Stimulated activated CD4-positive, alpha-beta T cell treated with anti-CD3 and anti-CD28 coated beads, Interleukin-15, amount 100 ng/mL, for 48 hours (primary cell): Measurements from ENCODE around the gene NME9.

ENCODE experiments used
- DNase-seq, 2 donors: peaks; one replicate each; pipeline ENCODE4 v3.0.0-alpha.2; 2020; ENCODE audit warnings: low read depth in 2 of 2

The NME9 gene

GRCh38 chr3:138362538-138362937 is 32.9 kb upstream of the NME9 start:
- DNase-seq, result no peak

GRCh38 chr3:138361561-138361971 is 31.9 kb upstream of the NME9 start:
- no peak for DNase-seq

GRCh38 chr3:138360869-138361525 is 31.3 kb upstream of the NME9 start:
- DNase-seq, result no peak

DNA sequence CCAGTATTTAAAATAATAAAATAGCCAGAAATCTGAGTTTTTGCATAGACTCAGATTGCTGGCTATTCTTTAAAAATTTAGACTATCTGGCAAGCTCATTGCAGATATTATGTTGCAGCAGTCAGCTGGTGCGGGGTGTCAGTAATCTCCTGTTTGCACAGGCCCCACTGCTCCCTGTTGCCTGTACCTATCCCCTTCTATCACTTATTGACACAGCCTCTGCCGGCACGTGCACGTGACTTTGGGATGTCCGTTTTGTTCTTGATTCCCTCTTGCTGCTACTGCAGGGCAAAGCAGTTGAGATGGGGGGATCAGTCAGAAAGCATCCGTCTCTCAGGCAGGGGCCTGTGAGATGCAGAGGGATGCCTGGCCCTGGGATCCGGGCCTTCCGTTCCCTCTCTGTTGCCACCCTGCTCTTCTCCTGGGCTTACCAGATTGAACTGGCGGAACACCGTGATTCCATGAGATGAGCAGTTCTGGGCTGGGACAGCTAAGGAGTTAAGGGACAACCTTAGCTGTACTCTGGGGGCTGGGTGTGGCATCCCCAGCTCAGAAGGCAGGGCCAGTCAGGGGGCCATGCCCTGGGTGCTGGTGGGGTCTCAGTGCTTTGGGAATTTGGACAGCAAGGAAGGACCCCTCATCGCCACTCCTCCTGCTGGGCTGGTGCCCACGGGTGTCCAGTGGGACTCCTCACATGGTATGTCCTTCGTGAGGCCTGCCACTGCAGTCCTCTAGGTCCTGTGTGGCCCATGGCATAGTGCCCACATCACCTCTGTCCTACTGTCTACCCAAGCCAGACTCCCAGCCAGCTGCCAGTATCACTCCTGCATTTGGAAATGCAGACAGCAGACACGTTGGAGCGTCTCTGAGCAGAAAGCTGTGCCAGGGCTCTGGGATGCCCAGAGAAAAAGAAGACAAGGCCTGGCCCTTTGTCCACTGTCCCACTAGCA is 30.5 kb upstream of the NME9 start:
- DNase-seq, result no peak

DNA sequence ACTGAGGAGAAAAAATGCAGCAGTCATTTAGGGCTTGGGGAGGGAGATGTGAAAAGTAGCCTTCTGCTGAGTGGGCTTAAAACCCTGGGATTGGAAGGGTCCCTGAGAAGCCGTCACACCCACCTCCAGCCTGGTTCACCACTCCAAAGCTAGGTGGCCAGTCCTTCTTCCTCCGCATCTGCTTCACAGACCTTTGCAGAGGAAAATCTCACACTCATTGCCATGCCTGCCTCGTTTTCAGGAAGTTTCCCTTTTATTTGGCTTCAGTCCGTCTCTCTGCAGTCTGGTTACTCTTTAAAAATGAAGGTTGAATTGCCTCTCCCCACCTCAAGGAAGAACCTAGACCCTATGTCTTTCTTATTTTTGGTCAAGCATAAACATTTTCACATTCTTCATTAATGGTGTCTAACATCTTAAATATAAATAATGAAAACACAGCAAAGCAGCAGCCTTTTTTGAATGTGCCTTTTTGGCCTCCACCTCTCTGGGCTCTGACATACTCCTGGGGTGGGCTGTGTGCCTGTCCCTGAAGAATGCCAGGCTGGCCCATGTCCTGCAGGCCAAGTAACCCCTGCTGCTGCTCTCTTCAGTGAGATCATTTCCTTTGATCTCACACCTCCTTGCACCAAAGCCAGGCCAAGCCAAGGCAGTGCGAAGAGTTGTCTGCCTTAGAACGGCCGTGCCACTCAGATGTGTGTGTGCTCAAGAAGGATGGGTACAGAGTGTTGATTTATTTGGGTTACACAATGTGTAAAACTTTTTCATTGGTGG is 29.7 kb upstream of the NME9 start:
- no peak for DNase-seq

- DNase-seq, result no peak
Measured at GRCh38 chr3:138356730-138357405, 27.2 kb upstream of the NME9 start.

DNA sequence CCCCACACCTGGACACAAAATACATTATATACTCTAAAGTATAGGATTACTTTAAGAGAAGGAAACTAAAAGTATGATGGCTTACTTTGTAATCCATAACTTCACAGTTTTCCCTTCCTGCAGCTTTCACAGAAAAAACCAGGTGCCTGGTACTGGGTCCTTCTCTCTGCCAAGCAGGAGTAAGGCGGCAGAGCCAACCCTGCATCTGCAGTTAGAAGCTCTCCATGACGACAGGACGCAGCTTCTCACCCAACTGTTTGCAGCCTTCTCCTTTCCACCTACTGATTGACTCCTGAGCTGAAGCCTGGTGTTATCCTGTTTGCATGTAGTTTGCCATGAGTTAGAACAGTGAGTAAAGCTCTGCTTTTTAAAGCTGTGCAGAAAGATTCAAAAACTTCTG is 25.4 kb upstream of the NME9 start:
- no peak for DNase-seq

DNA sequence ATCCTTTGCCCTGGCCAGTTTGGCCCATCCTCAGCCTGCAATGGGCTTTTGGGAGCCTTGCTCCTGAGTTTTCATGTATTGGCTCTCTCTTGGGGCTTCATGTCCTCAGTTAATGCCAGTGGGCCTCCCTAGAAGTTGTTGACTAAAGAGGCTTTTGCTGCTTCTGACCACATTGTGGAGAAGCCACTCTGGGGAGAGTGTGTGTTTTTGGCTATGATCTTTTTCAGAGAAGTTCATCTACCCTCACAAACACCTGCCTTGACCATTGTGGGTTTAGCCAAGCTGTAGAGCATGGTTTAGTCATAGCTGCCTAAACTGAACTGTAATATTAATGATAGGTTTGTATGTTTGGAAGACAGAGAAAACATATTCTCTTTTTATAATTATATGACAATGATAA is 24.7 kb upstream of the NME9 start:
- no peak for DNase-seq

- no peak for DNase-seq
Measured at GRCh38 chr3:138351916-138352550, 22.4 kb upstream of the NME9 start.

- no peak for DNase-seq
Measured at GRCh38 chr3:138351151-138351550, 21.5 kb upstream of the NME9 start.

DNA sequence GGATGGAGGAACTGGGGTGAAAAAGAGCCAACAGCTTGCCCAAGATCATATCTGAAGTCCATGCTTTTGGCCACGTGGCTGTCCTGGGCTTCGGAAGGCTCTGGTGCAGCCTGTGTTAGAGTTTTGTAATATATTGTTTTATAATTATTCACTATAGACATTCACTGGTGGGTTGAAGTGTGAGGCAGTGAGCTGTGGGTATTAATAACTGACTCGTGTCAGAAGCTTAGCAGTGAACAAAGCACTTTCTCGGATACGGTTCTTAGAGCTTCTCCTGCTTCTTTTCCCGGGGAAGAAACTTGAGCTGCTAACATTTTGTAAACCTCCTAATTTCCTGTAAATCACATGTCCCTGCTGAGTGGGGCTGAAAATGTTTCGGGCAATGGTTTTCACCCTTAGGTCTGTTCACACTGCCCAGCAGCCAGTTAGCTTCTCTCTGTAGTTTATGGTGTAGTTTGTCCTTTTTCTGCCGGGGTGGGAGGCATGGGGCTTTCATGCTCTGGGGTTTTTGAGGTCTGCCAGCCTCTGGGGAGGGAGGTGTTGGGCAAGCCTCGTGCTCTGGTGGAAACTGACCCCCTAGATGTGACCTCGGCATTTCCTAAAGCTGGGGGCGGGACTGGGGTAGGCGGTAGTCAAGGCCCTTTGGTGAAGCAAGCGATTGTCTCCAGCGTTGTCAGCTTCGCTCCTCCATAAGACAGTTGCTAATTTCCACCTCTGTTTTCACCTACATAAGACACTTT is 20.4 kb upstream of the NME9 start:
- DNase-seq, result no peak

- DNase-seq, result no peak
Measured at GRCh38 chr3:138348754-138349739, 19.4 kb upstream of the NME9 start.

DNA sequence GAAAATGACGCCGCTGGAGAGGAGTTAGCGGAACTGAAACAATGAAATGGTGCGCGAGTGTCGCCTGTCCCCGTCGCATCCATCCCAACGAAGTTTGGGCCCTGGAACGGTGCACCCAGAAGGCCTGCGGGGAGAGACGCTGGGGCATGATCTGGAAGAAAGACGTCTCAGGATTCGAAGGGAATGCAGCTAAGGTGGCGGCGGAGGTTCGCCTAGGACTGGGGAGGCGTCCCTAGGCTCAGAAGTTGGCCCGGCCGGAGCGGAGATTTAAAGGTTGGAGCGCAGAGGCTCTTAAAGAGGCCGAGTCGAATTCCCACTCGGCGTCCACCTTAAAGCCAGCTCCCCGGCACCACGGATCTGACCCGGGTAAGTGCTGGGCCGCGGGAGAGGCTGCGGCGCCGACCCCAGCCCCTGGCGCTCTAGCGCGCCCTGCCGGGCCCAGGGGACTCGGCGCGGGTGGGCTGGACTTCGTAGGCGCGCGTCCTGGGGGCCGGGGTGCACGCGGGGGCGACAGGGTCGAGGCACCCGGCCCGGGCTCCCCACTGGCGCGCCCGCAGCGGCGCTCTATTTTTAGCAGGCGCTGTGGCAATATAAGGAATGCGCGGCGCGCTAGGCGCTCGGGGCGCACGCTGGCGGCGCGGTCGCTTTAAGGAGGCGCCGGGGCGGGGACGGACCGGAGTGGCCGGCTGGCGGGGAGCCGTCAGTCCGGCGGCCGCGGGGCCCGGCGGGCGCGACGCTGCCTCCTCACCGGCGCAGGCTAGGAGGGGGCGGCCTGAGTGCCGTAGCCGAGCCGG is 18.5 kb upstream of the NME9 start, which contains the start of gene MRAS:
TSS of gene MRAS (plus strand) at position 620 of the 794 bp plus-strand sequence. CDS start 24,305 bp downstream, outside the sequence.
- no peak for DNase-seq

GRCh38 chr3:138344754-138345153 is 15.1 kb upstream of the NME9 start:
- no peak for DNase-seq

DNA sequence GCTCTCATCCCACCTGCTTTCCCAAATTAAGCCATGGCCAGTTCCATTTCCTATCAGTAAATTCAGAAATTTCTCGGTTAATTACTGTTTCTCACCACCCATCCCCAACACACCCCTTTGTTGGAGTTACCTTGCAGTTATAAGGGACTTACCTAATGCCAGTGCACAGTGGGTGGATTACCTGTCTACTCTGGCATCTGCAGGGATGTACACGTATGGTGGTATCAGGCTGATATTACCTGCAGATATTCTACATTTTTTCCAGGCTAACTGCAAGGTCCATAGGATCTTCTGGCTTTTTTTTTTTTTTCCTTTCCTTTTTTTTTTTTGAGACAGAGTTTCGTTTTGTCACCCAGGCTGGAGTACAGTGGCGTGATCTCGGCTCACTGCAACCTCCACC is 10.9 kb upstream of the NME9 start:
- DNase-seq, result no peak

DNA sequence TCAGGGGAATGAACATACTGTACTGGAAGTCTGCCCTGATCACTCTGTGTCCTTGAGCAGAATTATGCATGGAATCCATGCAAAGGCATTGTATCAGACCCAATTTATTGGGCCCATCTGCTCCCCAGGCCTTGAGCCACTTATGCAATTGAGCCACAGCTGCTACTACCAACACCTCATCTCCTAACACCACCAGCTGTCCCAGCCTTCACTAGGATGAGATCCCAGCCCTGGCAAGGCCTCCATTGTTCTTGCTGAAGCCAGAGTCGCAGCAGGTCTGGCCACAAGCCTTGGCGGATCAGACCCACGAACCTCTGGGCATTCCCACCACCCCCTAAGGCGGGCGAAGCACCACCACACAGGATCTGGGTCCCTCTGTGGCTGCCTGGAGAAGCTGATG is 9.2 kb upstream of the NME9 start:
- no peak for DNase-seq

- DNase-seq, result no peak
Measured at GRCh38 chr3:138338244-138338643, 8.6 kb upstream of the NME9 start.

GRCh38 chr3:138336454-138336999 is 6.9 kb upstream of the NME9 start:
- no peak for DNase-seq
